GM21447 (cell line): ENCODE data around the gene PTPRN2.
"Not testable (repeated sequence)": the region's sequence is repeated elsewhere in the genome, so short reads cannot be mapped to it uniquely, and the experiment has no call there.

Experiments
- ATAC-seq: cut with Tn5 transposase; IDR thresholded peaks from one replicate; pipeline ENCODE4 v1.9.1; 2021; ENCODE audit not compliant: unreplicated experiment

The PTPRN2 gene

GRCh38 chr7:157516911-157517781, 1070.5 kb downstream of the PTPRN2 start:
- no peak for ATAC-seq

- ATAC-seq: no peak
These were observed 1071.3 kb downstream of the PTPRN2 start for GRCh38 chr7:157516311-157516710.

DNA sequence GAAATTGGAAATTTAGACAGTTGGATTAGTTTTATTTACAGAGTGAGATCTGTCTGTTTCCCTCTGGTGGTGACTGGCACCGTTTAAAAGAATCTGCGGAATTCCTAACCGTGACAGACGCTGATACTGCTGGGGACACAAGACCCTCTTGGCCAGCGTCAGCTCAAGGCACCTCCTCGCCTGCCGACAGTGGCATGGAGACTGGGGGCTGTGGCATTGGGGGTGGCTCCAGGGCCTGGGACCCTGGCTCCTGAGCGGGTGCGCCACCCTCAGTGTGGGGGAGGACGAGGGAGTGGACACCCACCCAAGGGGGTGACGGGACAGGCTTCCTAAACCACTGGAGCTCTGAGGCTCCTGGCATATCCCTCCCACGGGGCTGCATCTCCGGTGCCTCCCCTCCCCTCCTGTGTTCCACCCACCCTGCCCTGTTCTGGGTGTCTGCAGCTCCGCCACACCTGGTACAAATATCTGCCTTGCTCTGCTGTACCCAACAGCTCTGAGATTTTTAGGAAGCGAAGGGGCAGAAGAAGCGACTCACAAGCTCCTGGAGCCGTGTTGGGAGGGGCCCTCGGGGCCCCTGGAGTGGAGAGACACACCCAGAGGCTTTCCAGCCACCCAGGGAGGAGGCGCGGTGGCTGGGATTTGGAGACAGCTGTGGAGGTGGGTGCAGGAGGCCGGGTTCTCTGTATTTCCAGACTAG, 1072.1 kb downstream of the PTPRN2 start:
- no peak for ATAC-seq

GRCh38 chr7:157514746-157515145, 1072.9 kb downstream of the PTPRN2 start:
- ATAC-seq: no peak

- ATAC-seq: no peak
These were observed 1073.3 kb downstream of the PTPRN2 start for GRCh38 chr7:157514306-157514705.

DNA sequence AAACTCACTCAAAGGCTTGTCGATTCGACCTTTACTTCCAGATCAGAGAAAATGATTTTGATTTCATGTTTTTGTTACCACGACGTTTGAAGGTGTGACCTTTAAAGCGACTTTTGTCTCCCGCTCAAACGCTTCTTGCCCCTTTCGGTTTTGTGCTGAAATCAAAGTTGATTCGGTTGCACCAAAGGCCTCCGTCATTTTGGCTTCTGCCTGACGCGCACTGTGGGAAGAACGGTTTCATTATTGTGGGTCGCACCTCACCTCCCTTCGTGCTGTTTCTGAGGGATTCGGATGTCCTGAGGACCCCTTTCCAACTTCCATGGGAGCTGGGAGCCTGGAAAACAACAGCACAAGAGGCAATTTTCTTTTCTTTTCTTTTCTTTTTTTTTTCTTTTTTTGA, 1073.9 kb downstream of the PTPRN2 start:
- no peak for ATAC-seq

GRCh38 chr7:157513162-157513621, 1074.4 kb downstream of the PTPRN2 start:
- ATAC-seq: no peak

GRCh38 chr7:157509226-157509625, 1078.4 kb downstream of the PTPRN2 start:
- ATAC-seq: no peak

DNA sequence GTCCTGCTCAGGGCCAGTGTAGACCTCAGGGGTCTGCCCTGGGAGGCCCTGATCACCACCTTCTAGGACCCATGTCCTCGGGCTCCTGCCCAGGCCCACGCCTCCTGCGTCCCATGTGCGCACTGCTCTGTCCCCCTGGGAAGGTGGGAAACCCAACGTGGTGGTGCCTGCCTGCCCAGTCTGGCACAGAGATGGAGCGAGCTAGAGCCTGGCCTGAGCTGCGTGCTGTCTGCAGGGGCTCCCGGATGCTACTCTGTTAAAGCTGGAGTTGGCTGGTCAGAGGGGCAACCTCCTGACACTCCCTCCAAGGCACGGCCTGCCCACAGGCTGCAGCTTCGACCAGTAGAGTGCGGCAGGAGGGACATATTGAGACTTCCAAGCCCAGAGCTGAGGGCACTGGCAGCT, 1079.1 kb downstream of the PTPRN2 start:
- no peak for ATAC-seq

DNA sequence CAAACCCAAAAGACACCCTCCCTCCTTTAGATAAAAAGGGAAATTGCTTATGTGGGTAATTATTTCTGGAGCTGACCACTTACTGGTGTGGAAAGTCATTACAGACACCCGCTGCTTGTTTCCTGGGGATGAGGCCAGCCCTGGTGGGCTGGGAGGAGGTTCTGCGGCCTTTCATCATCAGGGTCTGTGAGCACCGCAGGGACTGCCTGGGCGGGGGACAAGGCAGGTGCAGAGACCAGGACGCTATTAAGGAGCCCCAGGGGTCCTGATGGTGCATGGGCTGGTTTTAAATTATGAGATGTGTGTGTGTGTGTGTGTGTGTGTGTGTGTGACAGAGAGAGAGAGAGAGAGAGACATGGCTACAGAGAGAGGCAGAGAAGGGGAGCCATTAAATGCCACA, 1079.6 kb downstream of the PTPRN2 start:
- no peak for ATAC-seq

- no peak for ATAC-seq
These were observed 1081.4 kb downstream of the PTPRN2 start for GRCh38 chr7:157506268-157506667.

DNA sequence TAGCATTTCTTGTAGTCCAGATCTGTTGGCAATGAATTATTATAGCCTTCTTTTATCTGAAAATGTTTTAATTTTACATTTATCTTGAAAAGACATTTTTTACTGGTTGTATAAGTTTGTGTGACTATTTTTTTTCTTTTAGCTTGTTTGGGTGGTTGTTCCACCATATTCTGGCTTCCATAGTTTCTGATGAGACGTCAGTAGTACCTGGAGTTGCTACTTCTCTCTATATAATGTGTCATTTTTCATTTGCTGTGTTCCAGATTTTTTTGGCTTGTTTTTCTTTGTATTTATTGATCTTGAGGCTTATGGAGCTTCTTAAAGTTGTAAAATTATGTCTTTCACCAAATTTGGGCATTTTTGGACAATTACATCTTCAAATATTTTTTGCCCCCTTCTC, 1082.0 kb downstream of the PTPRN2 start:
- no peak for ATAC-seq

DNA sequence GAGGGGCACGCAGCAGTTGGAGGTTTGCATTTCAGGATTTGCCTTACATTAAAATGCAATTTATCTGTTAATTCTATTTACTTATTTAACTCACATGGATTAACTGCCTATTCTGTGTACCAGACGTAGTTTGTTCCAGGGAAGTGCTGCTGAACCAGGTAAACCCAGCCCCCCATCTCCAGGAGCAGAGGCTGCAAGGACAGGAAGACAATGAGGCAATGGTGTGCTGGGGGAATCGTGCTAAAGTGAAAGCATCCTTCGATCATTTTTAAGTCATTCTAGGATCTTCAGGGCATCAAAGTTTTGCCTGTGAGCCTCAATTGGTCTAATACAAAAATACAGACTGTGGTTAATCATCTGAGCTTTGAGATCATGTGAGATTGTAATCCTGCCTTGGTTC, 1084.4 kb downstream of the PTPRN2 start:
- ATAC-seq: no peak

DNA sequence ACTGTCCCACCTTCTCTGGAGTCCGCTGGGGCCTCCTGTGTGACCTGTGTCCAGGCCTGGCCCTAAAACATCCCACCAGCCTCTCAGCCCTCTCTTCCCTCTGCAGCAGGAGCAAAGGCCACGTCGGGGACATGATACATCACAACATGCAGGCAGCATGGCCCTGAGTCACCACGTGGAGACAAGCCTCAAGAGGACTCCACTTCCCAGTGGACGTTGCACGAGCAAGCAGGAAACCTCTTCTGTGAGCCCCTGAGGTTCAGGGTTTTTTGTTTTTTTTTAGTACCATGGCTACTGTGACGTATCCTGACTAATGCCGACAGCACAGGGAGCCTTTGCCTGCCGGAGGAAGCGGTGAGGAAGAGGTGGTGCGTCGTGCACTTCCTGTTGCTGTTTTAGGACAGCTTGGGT, 1084.9 kb downstream of the PTPRN2 start:
- no peak for ATAC-seq

DNA sequence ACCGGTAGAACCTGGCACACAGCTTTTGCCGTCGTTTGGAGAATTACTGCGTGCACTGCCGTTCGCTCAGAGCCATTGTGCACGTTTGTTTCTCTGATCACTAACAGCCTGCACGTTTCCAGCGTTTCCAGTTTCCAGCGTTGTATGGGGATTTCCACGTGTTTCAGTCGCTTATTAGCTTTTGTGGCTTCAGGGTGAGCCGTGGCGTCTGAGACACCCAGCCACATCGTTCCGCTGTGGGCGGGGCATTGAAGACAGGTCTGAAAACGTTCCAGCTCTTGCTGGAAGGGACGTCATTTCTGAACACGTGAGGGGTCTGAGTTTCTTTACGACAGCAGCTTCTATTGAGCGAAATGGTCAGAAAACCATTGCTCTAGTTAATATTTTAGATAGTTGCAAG, 1086.0 kb downstream of the PTPRN2 start:
- ATAC-seq: no peak

DNA sequence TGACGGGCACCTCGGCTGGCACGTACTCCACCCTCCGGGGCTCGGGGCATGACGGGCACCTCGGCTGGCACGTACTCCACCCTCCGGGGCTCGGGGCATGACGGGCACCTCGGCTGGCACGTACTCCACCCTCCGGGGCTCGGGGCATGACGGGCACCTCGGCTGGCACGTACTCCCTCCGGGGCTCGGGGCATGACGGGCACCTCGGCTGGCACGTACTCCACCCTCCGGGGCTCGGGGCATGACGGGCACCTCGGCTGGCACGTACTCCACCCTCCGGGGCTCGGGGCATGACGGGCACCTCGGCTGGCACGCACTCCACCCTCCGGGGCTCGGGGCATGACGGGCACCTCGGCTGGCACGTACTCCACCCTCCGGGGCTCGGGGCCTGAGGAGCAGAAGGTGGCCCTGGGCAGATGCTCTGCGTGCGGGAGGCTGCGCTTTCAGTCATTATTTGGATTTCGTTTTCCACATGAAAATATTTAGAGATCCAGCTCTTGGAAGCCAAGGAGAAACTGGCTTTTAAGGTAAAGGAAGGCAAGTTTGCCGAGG, 1086.6 kb downstream of the PTPRN2 start:
- not testable (repeated sequence) for ATAC-seq

GRCh38 chr7:157500171-157500960, 1087.3 kb downstream of the PTPRN2 start:
- ATAC-seq: no peak

DNA sequence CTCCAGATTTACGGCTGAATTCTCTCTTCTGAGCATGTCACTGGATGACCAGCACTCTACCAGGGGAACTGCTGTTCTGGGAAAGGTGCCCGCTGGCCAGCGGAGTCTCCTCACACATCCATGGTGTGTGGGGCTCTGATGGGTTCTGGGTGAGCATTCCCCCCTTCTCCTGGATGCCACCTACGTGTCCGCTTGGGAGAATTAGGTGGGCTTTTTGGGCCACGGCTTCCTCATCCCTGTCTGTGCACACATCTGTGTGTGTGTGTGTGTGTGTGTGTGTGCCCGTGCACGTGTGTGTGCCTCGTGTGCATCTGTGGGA, 1087.8 kb downstream of the PTPRN2 start:
- ATAC-seq: no peak

DNA sequence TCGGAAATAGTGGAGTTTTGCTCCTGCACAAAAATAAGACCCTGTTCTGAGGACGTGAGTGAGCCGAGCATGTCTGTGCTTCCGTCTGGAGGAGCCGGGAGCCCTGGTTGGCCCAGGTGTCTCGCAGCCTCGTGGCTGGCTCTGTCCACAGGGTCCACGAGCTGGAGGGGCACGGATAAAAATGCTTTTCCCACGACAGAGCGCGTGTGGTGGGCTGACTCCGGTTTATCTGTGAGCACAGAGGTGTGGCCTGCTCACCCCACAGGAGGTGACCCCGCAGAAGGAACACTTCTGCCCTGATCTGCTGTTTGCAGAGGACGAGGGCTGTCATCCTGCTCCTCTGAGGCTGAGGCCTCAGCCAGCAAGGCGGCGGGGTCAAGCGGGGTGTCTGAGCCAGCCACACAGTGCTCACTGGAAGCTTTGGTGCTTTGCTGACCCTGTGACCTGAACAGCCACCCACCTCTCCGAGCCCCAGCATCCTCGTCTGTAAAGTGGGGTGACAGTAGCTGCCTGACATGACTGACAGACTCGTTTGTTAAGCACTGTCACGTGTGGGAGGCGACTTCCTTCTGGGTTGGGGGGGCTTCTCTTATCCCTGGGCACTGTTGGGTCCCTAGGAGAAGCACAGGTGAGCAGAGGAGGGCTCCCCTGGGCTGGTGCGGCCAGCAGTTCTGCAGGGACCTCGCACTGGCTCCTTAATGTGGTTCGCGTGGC, 1088.3 kb downstream of the PTPRN2 start:
- no peak for ATAC-seq

DNA sequence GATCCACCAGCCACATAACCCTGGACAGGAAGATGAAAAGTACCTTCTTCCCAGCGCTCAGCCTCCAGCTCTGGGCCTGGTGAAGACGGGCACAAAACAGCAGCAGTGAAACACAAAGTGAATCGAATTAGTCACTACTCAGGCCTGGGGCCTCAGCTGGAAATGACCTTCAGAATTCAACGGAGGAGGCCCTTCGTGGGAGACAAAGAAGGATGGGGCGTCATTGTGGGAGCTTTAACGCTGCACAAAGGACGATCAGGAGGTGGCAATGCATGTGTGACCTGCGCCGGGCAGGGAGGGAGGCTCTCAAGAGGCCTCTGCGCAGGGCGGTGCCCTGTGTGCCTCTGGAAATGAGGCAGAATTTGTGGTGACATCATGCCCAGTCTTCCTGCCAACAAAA, 1089.0 kb downstream of the PTPRN2 start:
- no peak for ATAC-seq
